ELR (cell line): Measurements from ENCODE around the gene PDIK1L.

ENCODE experiments used
- DNase-seq: peaks from one replicate; pipeline ENCODE4 v3.0.0-alpha.2; 2015; ENCODE audit warnings: low read depth

PDIK1L gene

DNA sequence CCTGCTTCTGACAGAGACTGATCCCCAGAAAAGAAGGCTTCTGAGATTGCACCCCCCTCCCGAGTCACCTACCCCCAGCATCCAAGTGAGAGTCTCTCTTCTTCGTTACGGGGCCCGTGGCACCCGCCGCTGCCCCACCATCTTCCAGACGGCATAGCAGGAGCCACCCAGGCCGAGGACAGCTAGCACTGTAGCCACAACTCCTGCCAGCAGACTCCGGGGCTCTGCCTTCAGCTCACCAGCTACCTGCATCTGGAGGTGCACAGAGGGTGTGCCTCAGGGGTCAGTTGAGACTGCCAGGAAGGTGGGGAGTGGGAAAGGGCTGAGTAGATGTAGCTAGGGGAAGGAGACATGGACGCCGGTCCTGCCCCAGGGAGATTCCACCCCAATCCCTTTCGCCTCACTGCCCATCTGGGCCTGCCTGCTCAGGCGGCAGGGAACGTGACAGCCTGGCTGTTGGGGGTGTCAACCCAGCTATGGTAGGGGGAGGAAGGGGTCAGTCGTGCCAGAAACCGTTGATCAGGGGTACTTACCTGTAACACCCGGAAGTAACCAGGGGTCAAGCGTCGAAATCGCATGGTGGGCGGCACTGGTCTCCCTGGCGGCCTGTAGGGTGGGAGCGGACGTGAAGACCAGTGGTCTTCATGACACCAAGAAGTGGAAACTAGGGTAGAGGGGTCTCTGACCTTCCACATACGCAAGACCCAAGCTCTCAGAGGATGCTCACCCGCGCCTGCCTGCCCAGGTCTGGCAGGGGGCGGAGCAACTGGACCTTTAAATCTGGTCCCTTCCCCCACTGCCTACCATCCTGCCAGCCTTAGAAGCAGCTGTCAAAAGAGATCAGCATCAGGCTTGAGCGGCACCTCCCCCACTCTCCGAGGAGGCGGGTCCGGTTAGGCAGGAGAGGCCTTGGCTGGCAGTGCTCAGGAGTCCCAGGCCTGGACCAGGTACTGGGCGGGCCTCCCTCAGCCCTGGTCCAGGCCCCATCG, 59.8 kb downstream of the PDIK1L start, which contains the start of gene ZNF593OS:
Gene ZNF593OS, minus strand, starts transcription at position 749 of the 989 bp plus-strand sequence. Its CDS starts 171 bp downstream, at position 578.
- no peak for DNase-seq
